Measurements from ENCODE around the gene GMDS.

DNA sequence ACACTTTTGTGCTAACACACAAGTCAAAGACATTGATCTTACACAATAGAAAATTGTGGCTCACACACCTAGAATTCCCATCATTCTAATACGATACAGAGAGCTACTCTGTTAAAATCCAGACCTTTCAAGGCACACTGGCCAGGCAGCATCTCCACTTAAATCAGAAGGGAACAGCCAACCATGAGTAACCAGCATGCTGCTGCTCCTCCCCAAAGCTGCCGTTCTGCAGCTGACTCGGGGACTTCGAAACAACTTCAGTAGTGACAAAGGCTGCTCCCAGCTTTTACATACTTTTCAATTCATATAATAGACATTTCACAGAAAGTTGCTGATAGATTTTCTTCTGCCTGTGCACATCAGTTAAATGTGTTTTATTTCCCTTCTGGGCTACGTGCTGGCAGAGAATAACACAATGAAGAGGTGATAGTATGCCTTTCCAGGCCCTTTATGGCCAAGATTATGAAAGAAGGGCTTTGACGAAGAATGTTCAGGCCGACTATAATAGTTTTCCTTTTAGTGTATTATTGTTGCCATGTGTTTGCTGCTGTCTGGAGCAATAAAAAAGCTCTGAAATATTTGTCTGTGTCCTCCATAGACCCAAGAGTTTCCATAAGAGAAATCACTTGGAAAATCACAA is 159.0 kb downstream of the GMDS start:
- TF ChIP-seq CTCF (IDR thresholded peaks at IDR 0.05; ENCODE audit: control extremely low read depth in 1 of 3, insufficient read depth in 1 of 3, low read depth in 1 of 3, low read length in 3 of 3) (no peak), ATF3 (IDR thresholded peaks at IDR 0.05; ENCODE audit: insufficient read depth, low read depth, low read length) (no peak), RXRA (IDR thresholded peaks at IDR 0.05; ENCODE audit: insufficient read depth, low read depth, low read length) (no peak), EZH2 (IDR thresholded peaks at IDR 0.05; ENCODE audit: low read depth, low read length, severe bottlenecking) (no peak), FOSL1 (IDR thresholded peaks at IDR 0.05; ENCODE audit: insufficient read depth, low read depth, low read length) (no peak), HDAC2 (IDR thresholded peaks at IDR 0.05; ENCODE audit: borderline replicate concordance in 1 of 2, low read depth in 2 of 2, low read length in 2 of 2) (no peak), POLR2AphosphoS5 (IDR thresholded peaks at IDR 0.05; ENCODE audit: low read depth, low read length) (no peak), BACH1 (IDR thresholded peaks at IDR 0.05; ENCODE audit: low read length) (no peak), TBP (IDR thresholded peaks at IDR 0.05; ENCODE audit: low read depth, low read length) (no peak), JUN (IDR thresholded peaks at IDR 0.05; ENCODE audit: low read depth, low read length) (no peak), EP300 (IDR thresholded peaks at IDR 0.05; ENCODE audit: borderline replicate concordance in 1 of 2, low read depth in 2 of 2, low read length in 2 of 2) (no peak), SP1 (IDR thresholded peaks at IDR 0.05; ENCODE audit: low read depth, low read length) (no peak), BRCA1 (IDR thresholded peaks at IDR 0.05; ENCODE audit: low read depth, low read length) (no peak), RAD21 (IDR thresholded peaks at IDR 0.05 in 1 of 2, conservative IDR thresholded peaks at IDR 0.05 in 1 of 2; ENCODE audit: low read depth in 2 of 2, low read length in 2 of 2) (no peak)
